Thoracic aorta (tissue), 2 donors: ENCODE data around the gene LDAH. TPM values are rescaled to one million over a fixed set of nuclear protein-coding genes. Genes with fewer than 3 reads are reported as not detected.

Source experiments
- ATAC-seq: fragments of 150-250 bp; one replicate; pipeline ENCODE4 v1.8.0; 2017; ENCODE audit warnings: low read depth; ENCODE audit not compliant: insufficient number of reproducible peaks, low FRiP score
- DNase-seq: peaks from one replicate; pipeline ENCODE4 v3.0.0-alpha.2; 2020; ENCODE audit warnings: low spot score
- H3K27ac ChIP-seq, 2 donors: fragments of 200-600 bp; sonication (generic); 1 replicate in 1 of 2; 2 replicates in 1 of 2; pipeline ENCODE4 v1.5.1; 2016; ENCODE audit warnings: mild to moderate bottlenecking in 2 of 2, moderate library complexity in 2 of 2
- H3K27me3 ChIP-seq: fragments of 200-600 bp; sonication (generic); replicated peaks from 2 replicates; pipeline ENCODE4 v1.6.0; 2016; ENCODE audit warnings: mild to moderate bottlenecking; ENCODE audit not compliant: insufficient read depth
- H3K36me3 ChIP-seq: fragments of 200-600 bp; sonication (generic); one replicate; pipeline ENCODE4 v1.5.1; 2016
- H3K4me1 ChIP-seq, 2 donors: fragments of 200-600 bp; sonication (generic); 1 replicate in 1 of 2; 2 replicates in 1 of 2; pipeline versions ENCODE4 v1.5.1 to v1.6.0; 2016; ENCODE audit warnings: low read depth in 2 of 2, mild to moderate bottlenecking in 1 of 2; ENCODE audit not compliant: control insufficient read depth in 1 of 2
- H3K4me3 ChIP-seq: fragments of 200-600 bp; sonication (generic); 2 replicates; pipeline ENCODE4 v1.5.1; 2016; ENCODE audit warnings: mild to moderate bottlenecking
- H3K9me3 ChIP-seq: fragments of 200-600 bp; sonication (generic); 2 replicates; pipeline ENCODE4 v1.5.1; 2016
- total RNA-seq, 2 donors: library from RNA; depleted of rRNA; stranded (reverse); fragments of >200 nt; gene quantifications; one replicate each; pipeline versions ENCODE4 v1.1.0 to v1.2.3, GENCODE V29; 2016
- TF ChIP-seq, protein P1 (sequence below): fragments of 200-600 bp; sonication (generic); IDR thresholded peaks from one replicate; pipeline ENCODE4 v1.5.1; 2019; ENCODE audit warnings: antibody characterized with exemption

Gene LDAH
- total RNA-seq, 2 donors from 2014 or later: 14.5 to 19.8 TPM

DNA sequence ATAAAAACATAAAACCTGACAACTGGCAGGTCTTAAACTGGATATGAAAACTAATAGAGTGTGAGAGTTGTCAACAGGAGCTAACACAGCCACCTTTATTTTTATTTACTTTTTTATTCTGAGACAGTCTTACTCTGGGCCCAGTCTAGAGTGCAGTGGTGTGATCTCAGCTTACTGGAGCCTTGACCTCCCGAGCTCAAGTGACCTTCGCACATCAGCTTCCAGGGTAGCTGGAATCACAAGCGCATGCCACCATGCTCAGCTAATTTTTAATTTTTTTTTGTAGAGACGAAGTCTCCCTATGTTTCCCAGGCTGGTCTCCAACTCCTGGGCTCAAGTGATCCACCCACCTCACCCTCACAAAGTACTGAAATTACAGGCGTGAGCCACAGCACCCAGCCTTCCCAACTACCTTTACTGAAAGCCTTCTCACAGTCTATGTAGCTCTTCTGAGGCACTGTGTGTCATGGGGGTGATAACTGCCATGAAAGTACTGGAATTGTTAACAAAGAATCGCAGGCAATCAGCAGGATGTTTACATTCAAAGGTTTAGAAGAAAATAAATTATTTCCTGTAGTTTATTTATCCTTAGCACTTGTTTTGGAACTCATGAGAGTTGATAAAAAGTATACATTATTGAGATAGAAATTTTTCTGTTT is 131.7 kb downstream of the LDAH start:
- Histone ChIP-seq H3K9me3 (no peaks in the 10 kb centered on the region), H3K36me3 (no peaks in the 10 kb centered on the region), H3K4me1 (peaks cover 0 to 13% of the 10 kb centered on the region in 2 donors), H3K27me3 (no peaks in the 10 kb centered on the region), H3K27ac (no peak overlapping the region), H3K4me3 (no peak overlapping the region)
- TF ChIP-seq, protein P1, sequence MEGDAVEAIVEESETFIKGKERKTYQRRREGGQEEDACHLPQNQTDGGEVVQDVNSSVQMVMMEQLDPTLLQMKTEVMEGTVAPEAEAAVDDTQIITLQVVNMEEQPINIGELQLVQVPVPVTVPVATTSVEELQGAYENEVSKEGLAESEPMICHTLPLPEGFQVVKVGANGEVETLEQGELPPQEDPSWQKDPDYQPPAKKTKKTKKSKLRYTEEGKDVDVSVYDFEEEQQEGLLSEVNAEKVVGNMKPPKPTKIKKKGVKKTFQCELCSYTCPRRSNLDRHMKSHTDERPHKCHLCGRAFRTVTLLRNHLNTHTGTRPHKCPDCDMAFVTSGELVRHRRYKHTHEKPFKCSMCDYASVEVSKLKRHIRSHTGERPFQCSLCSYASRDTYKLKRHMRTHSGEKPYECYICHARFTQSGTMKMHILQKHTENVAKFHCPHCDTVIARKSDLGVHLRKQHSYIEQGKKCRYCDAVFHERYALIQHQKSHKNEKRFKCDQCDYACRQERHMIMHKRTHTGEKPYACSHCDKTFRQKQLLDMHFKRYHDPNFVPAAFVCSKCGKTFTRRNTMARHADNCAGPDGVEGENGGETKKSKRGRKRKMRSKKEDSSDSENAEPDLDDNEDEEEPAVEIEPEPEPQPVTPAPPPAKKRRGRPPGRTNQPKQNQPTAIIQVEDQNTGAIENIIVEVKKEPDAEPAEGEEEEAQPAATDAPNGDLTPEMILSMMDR: no peak
- ATAC-seq (no peak), DNase-seq (no peak)

DNA sequence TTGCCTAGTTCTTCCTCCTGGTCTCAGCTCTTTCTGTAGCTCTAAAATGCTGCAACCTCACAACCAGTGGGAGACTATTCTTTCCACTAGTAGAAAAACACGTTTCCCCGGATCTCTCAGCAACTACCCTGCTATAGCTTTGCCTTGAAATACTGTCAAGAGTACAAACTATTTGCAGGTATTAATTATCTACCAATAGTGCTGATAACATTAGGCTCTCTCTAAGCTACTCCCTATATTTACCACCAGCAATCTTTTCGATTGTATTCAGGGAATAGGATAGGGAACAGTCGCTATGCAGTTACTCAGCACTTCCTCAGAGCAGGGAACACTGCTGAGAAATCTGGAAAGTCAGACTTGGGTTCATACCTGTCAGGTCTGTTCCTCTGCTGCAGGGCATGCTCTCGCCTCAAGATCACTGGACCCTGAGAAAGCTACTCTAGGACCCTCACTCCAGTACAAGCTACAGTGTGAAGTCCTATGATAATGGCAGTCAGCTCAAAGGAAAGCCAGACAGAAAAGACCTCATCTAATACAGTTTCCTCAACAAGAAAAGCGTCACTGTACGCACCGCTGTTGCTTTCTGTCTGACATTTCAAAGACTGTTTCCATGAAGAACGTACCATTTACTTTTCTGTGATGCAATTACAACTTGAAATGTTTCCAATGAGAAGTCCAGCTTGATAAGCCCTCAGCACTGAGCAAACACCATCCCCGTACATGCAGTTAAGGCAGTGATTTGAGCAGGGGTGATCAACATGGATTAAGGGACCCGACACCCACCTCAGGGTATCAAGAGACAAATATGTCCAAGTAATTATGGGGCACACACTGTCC is 133.3 kb downstream of the LDAH start:
- H3K27ac ChIP-seq: no peak overlapping the region
- H3K36me3 ChIP-seq: peaks cover 3% of the 10 kb centered on the region
- no peaks in the 10 kb centered on the region for H3K27me3 ChIP-seq
- no peaks in the 10 kb centered on the region for H3K4me1 ChIP-seq
- H3K9me3 ChIP-seq: no peaks in the 10 kb centered on the region
- ATAC-seq: no peak
- DNase-seq: no peak
- TF ChIP-seq, protein P1: no peak
- H3K4me3 ChIP-seq: no peak overlapping the region

DNA sequence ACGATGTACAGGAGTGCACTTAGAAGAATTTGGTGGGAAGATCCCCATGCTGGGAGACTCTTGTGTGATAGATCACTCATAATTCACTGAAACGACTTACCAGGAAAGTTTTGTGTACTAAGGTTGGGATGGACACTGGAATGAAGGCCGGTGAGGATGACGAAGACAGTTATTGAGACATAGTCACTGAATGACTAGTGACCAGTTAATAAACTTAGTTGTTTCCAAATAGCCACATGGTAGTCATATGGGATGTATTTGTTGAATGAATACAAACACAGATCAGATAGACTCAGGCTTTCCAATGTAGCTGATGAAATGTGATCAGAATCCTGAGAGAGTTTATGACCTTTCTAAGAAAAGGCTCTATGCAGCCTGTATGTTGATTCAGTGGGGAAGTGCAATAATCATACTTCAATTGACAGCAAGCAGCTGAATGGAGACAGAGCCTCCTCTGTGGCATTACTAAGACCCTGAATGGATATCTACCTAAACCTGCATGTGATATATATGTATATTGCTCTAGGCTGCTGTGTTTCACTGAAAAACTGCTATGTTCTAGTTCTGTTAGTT is 135.6 kb downstream of the LDAH start:
- H3K36me3 ChIP-seq: peaks cover 3% of the 10 kb centered on the region
- TF ChIP-seq, protein P1: no peak
- ATAC-seq (no peak), DNase-seq (no peak)
- H3K4me1 ChIP-seq: no peaks in the 10 kb centered on the region
- H3K9me3 ChIP-seq: no peaks in the 10 kb centered on the region
- no peak overlapping the region for H3K4me3 ChIP-seq
- H3K27ac ChIP-seq: no peak overlapping the region
- H3K27me3 ChIP-seq: no peaks in the 10 kb centered on the region

DNA sequence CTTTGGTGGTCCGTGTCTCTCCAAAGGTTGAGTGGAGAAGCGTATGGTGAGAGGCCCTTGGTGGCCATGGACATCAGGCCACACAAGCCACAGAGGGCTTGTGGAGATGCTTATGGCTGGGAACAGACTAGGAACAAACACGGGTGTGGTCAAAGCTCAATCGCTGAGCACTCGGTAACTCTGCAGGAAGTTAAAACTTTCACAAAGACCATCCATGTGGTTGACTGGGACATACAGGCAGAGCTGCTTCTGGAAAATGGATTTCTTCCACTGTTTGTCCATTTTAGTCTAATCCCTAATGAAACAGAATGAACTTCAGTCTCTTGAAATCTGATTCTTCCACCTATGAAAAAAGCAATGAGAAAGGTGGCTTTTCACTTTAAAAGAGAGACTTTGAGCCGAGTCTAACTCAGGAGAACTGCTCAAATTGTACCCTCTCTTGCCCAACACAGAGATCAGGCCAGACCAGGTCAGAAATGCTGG is 138.3 kb downstream of the LDAH start:
- no peaks in the 10 kb centered on the region for H3K27me3 ChIP-seq
- H3K4me3 ChIP-seq: no peak overlapping the region
- TF ChIP-seq, protein P1: no peak
- no peak for ATAC-seq
- no peak for DNase-seq
- peaks cover 0 to 2% of the 10 kb centered on the region in 2 donors for H3K4me1 ChIP-seq
- no peak overlapping the region for H3K27ac ChIP-seq
- H3K36me3 ChIP-seq: peaks cover 7% of the 10 kb centered on the region
- H3K9me3 ChIP-seq: no peaks in the 10 kb centered on the region
